Retinal pigment epithelial cell (primary cell): ENCODE results near the gene ATG16L1.

ENCODE experiments used
- DNase-seq: peaks from one replicate; pipeline ENCODE4 v3.0.0-alpha.2; 2010; ENCODE audit warnings: low read depth
- H3K4me3 ChIP-seq: 2 replicates; pipeline ENCODE4 v1.5.1; 2011; ENCODE audit warnings: mild to moderate bottlenecking, low read length, control low read depth, moderate library complexity
- CTCF ChIP-seq: conservative IDR thresholded peaks from 2 replicates; pipeline ENCODE4 v1.5.1; 2011; ENCODE audit warnings: low read depth, low read length, control low read depth, inconsistent platforms

The ATG16L1 gene

DNA sequence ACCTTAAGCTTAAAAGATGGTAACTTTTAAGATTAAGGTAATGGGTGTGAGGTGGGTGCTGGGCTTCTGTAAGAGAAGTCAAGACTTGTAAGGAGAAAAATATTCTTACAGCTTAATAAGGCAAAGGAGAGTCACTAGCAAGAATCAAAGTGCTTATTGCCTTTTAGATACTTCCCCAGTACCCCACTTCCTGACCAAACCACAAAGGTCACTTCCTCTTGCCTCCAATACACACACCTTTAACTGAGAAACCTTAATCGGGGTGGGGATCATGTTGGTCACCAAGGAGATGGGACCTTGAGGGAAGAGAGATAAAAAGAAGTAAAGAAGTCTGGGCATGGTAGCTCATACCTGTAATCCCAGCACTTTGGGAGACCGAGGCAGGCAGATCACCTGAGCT is 10.6 kb upstream of the ATG16L1 start:
- TF ChIP-seq CTCF: no peak
- no peak for DNase-seq
- H3K4me3 ChIP-seq: no peak overlapping the region

DNA sequence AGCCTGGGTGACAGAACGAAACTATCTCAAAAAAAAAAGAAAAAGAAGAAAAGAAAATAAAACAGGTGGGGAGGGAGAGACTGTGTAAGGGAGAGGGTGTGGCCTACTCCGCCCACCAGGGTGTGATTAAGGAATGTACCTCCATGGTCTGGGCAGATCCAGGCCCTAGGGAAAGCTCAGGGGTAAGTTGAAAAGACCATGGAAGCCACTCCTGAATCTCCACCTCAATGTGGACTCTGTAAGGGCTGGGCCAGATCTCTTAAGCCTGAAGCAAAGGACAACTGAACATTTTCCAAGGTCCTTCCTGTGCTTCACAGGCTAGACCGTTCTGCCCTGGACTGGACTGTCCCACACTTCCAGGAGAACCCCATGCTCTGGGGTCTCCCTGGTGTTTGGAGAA is 9.7 kb upstream of the ATG16L1 start:
- TF ChIP-seq CTCF: no peak
- H3K4me3 ChIP-seq: no peak overlapping the region
- no peak for DNase-seq

- no peak for TF ChIP-seq CTCF
- no peak overlapping the region for H3K4me3 ChIP-seq
- DNase-seq: no peak
These were observed 9.1 kb upstream of the ATG16L1 start for GRCh38 chr2:233242231-233242927.

DNA sequence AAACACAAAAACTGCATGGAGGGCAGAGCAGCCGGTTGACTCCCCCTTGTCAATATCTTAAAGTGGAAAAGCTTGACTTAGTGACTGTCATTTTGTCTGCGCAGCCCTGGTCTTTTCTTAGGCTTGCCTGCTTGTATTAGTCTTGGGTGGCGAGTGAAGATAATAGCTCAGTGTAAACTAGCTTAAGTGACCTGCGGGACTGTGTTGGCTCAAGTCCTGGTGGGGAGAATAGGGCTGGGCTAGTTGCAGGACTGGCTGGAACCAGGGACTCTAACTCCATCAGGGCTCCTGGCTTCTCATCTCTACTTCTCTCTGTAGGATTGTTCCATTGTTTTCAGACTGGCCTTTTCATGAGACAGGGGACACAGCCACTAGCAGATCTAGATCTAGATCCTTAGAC is 8.1 kb upstream of the ATG16L1 start:
- no peak for DNase-seq
- no peak overlapping the region for H3K4me3 ChIP-seq
- no peak for TF ChIP-seq CTCF

DNA sequence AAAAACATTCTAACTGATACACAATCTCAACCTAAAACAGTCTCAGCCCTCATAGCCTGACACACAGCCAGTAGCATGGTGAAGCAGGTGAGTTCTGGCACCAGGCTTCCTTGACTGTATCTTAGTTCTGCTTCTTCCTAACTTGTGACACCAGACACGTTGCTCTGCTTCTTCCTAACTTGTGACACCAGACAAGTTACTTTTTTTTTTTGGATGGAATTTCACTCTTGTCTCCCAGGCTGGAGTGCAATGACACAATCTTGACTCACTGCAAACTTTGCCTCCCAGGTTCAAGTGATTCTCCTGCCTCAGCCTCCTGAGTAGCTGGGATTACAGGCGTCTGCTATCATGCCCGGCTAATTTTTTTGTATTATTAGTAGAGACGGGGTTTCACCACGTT is 6.7 kb upstream of the ATG16L1 start:
- no peak for TF ChIP-seq CTCF
- no peak for DNase-seq
- H3K4me3 ChIP-seq: no peak overlapping the region

DNA sequence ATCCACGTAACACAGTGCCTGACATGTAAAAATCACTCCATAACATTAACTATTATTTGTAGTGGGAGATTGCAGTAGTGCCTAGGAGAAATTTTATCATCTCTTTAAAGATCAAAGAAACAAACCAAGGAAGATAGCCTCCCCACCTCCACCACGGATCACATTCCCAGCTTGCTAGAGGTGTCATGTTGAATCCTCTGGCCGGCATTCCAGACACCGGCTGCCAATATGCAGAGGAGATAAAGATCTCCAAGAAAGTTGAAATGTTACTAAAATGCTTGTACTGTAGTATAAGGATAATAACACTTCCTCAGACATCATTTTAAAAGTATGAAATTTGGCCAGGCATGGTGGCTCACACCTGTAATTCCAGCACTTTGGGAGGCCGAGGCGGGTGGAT is 6.1 kb upstream of the ATG16L1 start:
- no peak for TF ChIP-seq CTCF
- no peak overlapping the region for H3K4me3 ChIP-seq
- DNase-seq: no peak

DNA sequence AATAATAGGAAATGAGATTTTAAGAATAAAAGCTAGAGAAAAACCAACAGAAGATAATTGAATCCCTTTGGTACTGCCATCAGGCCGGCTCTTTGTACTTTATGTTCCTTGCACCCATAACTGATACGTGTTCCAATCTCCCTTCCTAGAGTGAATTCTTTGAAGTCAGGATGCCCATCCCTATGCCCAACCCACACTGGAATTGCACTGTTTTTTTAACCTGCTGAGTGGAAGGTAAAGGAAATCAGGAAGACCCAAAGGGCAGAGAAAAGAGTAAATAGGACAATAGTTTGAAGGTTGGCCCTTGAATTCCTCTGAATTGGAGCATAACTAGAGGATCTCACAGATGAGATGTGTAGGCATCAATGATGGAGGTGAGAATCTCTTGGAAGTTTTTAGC is 4.4 kb upstream of the ATG16L1 start:
- H3K4me3 ChIP-seq: no peak overlapping the region
- TF ChIP-seq CTCF: no peak
- DNase-seq: no peak
